ENCODE measurements around the gene RAB6B. TPM values are rescaled to one million over a fixed set of nuclear protein-coding genes. Genes with fewer than 3 reads are reported as not detected.

RAB6B gene
- total and polyA plus RNA-seq, 8 donors = 1.6 to 9.2 (median 3.9) TPM

GRCh38 chr3:133938770-133939462 is 43.2 kb upstream of the RAB6B start:
- Histone ChIP-seq H3K9me3 (no peaks in the 10 kb centered on the region), H3K4me3 (no peak overlapping the region), H3K27me3 (no peaks in the 10 kb centered on the region), H3K36me3 (no peaks in the 10 kb centered on the region), H3K27ac (no peak overlapping the region), H3K4me1 (peaks cover 0 to 12% (median 1%) of the 10 kb centered on the region in 3 donors)
- 57 to 63% methylated on average over 2 of the region's 2 CpGs for WGBS, 2 donors
- no peak for FAIRE-seq
- intact Hi-C loops (cut with DNase I) = loop anchor here in 1 of 3 donors (10.0 kb wide), 1 partner anchor 276 kb away; no protein-coding TSS in a partner anchor
- peak in 2 of 6 donors; percentile 28 to 47 for DNase-seq
- TF ChIP-seq CTCF (IDR thresholded peaks at IDR 0.05) = no peak
- ATAC-seq = no peak

- 86 to 88% methylated on average over 10 of the region's 10 CpGs for WGBS, 2 donors
- no peaks in the 10 kb centered on the region for H3K36me3 ChIP-seq
- no peak for TF ChIP-seq CTCF (IDR thresholded peaks at IDR 0.05)
- H3K27me3 ChIP-seq = no peaks in the 10 kb centered on the region
- ATAC-seq (no peak), FAIRE-seq (no peak), DNase-seq (peak in 2 of 6 donors; percentile 27 to 35)
- intact Hi-C loops (cut with DNase I) = loop anchor here in 1 of 3 donors (10.0 kb wide), 1 partner anchor 277 kb away; no protein-coding TSS in a partner anchor
- no peaks in the 10 kb centered on the region for H3K9me3 ChIP-seq
- H3K27ac ChIP-seq = no peak overlapping the region
- H3K4me1 ChIP-seq = peaks cover 0 to 2% (median 0%) of the 10 kb centered on the region in 3 donors
- H3K4me3 ChIP-seq = no peak overlapping the region
These were observed 42.3 kb upstream of the RAB6B start for GRCh38 chr3:133937756-133938601.

GRCh38 chr3:133937061-133937686 is 41.5 kb upstream of the RAB6B start:
- TF ChIP-seq CTCF (IDR thresholded peaks at IDR 0.05) = no peak
- H3K27ac ChIP-seq = no peak overlapping the region
- ATAC-seq (no peak), FAIRE-seq (no peak), DNase-seq (peak in 1 of 6 donors; percentile 11)
- H3K27me3 ChIP-seq = no peaks in the 10 kb centered on the region
- H3K4me1 ChIP-seq = no peaks in the 10 kb centered on the region
- H3K9me3 ChIP-seq = no peaks in the 10 kb centered on the region
- H3K36me3 ChIP-seq = no peaks in the 10 kb centered on the region
- 63 to 68% methylated on average over 8 of the region's 8 CpGs for WGBS, 2 donors
- intact Hi-C loops (cut with DNase I) = loop anchor here in 1 of 3 donors (10.0 kb wide), 1 partner anchor 278 kb away; no protein-coding TSS in a partner anchor
- no peak overlapping the region for H3K4me3 ChIP-seq

GRCh38 chr3:133935843-133936769 is 40.4 kb upstream of the RAB6B start:
- TF ChIP-seq CTCF (IDR thresholded peaks at IDR 0.05) = no peak
- no peaks in the 10 kb centered on the region for H3K9me3 ChIP-seq
- ATAC-seq (no peak), DNase-seq (peak in 2 of 6 donors; percentile 21 to 22), FAIRE-seq (no peak)
- no peak overlapping the region for H3K4me3 ChIP-seq
- no peaks in the 10 kb centered on the region for H3K27me3 ChIP-seq
- no peaks in the 10 kb centered on the region for H3K4me1 ChIP-seq
- no peaks in the 10 kb centered on the region for H3K36me3 ChIP-seq
- 88 to 91% methylated on average over 13 of the region's 13 CpGs for WGBS, 2 donors
- intact Hi-C loops (cut with DNase I) = loop anchor here in 1 of 3 donors (10.0 kb wide), 1 partner anchor 279 kb away; no protein-coding TSS in a partner anchor
- H3K27ac ChIP-seq = no peak overlapping the region
